ENCODE data around the gene SLC25A13. TPM values are rescaled to one million over a fixed set of nuclear protein-coding genes. Genes with fewer than 3 reads are reported as not detected.

Gene SLC25A13
- total and polyA plus RNA-seq, 9 of the 15 experiments (the other 6 are each of a cell fraction or from before 2014, with no cell fraction given) = 21.4 to 80.2 (median 58.7) TPM

GRCh38 chr7:96135241-96135640 is 186.7 kb downstream of the SLC25A13 start (continued):
- TF ChIP-seq, protein P1, sequence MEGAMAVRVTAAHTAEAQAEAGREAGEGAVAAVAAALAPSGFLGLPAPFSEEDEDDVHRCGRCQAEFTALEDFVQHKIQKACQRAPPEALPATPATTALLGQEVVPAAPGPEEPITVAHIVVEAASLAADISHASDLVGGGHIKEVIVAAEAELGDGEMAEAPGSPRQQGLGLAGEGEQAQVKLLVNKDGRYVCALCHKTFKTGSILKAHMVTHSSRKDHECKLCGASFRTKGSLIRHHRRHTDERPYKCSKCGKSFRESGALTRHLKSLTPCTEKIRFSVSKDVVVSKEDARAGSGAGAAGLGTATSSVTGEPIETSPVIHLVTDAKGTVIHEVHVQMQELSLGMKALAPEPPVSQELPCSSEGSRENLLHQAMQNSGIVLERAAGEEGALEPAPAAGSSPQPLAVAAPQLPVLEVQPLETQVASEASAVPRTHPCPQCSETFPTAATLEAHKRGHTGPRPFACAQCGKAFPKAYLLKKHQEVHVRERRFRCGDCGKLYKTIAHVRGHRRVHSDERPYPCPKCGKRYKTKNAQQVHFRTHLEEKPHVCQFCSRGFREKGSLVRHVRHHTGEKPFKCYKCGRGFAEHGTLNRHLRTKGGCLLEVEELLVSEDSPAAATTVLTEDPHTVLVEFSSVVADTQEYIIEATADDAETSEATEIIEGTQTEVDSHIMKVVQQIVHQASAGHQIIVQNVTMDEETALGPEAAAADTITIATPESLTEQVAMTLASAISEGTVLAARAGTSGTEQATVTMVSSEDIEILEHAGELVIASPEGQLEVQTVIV (CRISPR knock-in tag; IDR thresholded peaks at IDR 0.05; ENCODE audit: borderline replicate concordance) = no peak
- TF ChIP-seq SMARCA4 (IDR thresholded peaks at IDR 0.05) (no peak), SMARCE1 (IDR thresholded peaks at IDR 0.05) (no peak), POLR2B (IDR thresholded peaks at IDR 0.05; ENCODE audit: low read depth, partially characterized antibody) (no peak), HDAC1 (IDR thresholded peaks at IDR 0.05) (no peak)
- TF ChIP-seq, protein P2, sequence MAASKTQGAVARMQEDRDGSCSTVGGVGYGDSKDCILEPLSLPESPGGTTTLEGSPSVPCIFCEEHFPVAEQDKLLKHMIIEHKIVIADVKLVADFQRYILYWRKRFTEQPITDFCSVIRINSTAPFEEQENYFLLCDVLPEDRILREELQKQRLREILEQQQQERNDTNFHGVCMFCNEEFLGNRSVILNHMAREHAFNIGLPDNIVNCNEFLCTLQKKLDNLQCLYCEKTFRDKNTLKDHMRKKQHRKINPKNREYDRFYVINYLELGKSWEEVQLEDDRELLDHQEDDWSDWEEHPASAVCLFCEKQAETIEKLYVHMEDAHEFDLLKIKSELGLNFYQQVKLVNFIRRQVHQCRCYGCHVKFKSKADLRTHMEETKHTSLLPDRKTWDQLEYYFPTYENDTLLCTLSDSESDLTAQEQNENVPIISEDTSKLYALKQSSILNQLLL (CRISPR knock-in tag; IDR thresholded peaks at IDR 0.05; ENCODE audit: borderline replicate concordance) = no peak

GRCh38 chr7:96131525-96131924 is 190.4 kb downstream of the SLC25A13 start:
- no peak for FAIRE-seq
- DNase-seq (ENCODE audit: extremely low read depth in 1 of 4, low spot score in 3 of 4) = peak in 1 of 4 experiments; percentile 11
- no peaks in the 10 kb centered on the region for H3K9me1 ChIP-seq (ENCODE audit: control insufficient read depth, insufficient read depth, low read length)
- no peaks in the 10 kb centered on the region for H3K9me3 ChIP-seq (replicated peaks; ENCODE audit: control insufficient read depth, insufficient read depth, low read depth, low read length)
- TF ChIP-seq ZNF583 (CRISPR knock-in tag; IDR thresholded peaks at IDR 0.05) = no peak
- peak in 1 of 2 experiments; percentile 13; a peak in 1 of 4 replicates for TF ChIP-seq RAD21 (CRISPR knock-in tag; conservative IDR thresholded peaks at IDR 0.05 in 1 of 2, IDR thresholded peaks at IDR 0.05 in 1 of 2)
- TF ChIP-seq, protein P3, sequence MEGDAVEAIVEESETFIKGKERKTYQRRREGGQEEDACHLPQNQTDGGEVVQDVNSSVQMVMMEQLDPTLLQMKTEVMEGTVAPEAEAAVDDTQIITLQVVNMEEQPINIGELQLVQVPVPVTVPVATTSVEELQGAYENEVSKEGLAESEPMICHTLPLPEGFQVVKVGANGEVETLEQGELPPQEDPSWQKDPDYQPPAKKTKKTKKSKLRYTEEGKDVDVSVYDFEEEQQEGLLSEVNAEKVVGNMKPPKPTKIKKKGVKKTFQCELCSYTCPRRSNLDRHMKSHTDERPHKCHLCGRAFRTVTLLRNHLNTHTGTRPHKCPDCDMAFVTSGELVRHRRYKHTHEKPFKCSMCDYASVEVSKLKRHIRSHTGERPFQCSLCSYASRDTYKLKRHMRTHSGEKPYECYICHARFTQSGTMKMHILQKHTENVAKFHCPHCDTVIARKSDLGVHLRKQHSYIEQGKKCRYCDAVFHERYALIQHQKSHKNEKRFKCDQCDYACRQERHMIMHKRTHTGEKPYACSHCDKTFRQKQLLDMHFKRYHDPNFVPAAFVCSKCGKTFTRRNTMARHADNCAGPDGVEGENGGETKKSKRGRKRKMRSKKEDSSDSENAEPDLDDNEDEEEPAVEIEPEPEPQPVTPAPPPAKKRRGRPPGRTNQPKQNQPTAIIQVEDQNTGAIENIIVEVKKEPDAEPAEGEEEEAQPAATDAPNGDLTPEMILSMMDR (IDR thresholded peaks at IDR 0.05 in 2 of 3, conservative IDR thresholded peaks at IDR 0.05 in 1 of 3; ENCODE audit: insufficient read depth in 2 of 3, low read depth in 1 of 3, low read length in 3 of 3) = peak in 1 of 3 experiments; percentile 20; a peak in 2 of 6 replicates
- peaks cover 31% of the 10 kb centered on the region; the same call in 1 of the 3 replicates for H3K36me3 ChIP-seq (ENCODE audit: control insufficient read depth, insufficient read depth, low read length)
- CTCF ChIA-PET (ENCODE audit: low intra/inter-chr PET ratio) = no interaction called here
- no peaks in the 10 kb centered on the region for H4K20me1 ChIP-seq (replicated peaks; ENCODE audit: control insufficient read depth, insufficient read depth, low read length)
- no peaks in the 10 kb centered on the region for H3K27me3 ChIP-seq (ENCODE audit: control insufficient read depth in 2 of 2, insufficient read depth in 2 of 2, low read length in 2 of 2)
- in situ Hi-C loops (cut with MboI) (no loop called here), intact Hi-C loops (cut with micrococcal nuclease) (no loop called here)
- BruUV-seq (replicated peaks) = no TSS peak
- no peaks in the 10 kb centered on the region for H3K4me1 ChIP-seq (replicated peaks in 1 of 2; ENCODE audit: control insufficient read depth in 2 of 2, insufficient read depth in 2 of 2, low read length in 2 of 2)
- 85% methylated on average over 3 of the region's 3 CpGs for WGBS (ENCODE audit: insufficient coverage, low coverage, missing lambda C conversion rate)
- H3K27ac ChIP-seq (ENCODE audit: extremely low read depth, low read depth, low read length) = no peak overlapping the region
- H3K4me2 ChIP-seq (ENCODE audit: insufficient read depth, low read length) = no peak overlapping the region
- no peak overlapping the region for H3K4me3 ChIP-seq
- H3K79me2 ChIP-seq (ENCODE audit: control insufficient read depth, insufficient read depth, low read length) = no peaks in the 10 kb centered on the region
- POLR2A ChIA-PET = interaction anchor here (0.8 kb wide), 1 partner anchor 222 kb away, joined by 3 read pairs; no protein-coding TSS in a partner anchor
- no peak overlapping the region for H2AFZ ChIP-seq (ENCODE audit: low read depth, low read length)
- ATAC-seq = peak; percentile 65
- no peak overlapping the region for H3K9ac ChIP-seq (ENCODE audit: insufficient read depth in 1 of 2, low read depth in 2 of 2, low read length in 2 of 2)

All from K562 (cell line).